Stomach (tissue), 4 donors: ENCODE measurements around the gene KLHDC2.

Experiments
- CTCF ChIP-seq, 7 experiments: fragments of 450-650 bp in 4 of 7; fragments of 200-600 bp in 3 of 7; sonication (generic) in 3 of 7; IDR thresholded peaks; one replicate each; pipeline ENCODE4 v1.5.1; 2016 to 2019; ENCODE audit warnings: antibody characterized with exemption in 7 of 7, control low read depth in 2 of 7, mild to moderate bottlenecking in 1 of 7
- POLR2A ChIP-seq, 4 donors: fragments of 450-650 bp; IDR thresholded peaks; one replicate each; pipeline ENCODE4 v1.6.1; 2016; ENCODE audit warnings: antibody characterized with exemption in 4 of 4, control low read depth in 2 of 4, mild to moderate bottlenecking in 1 of 4, moderate library complexity in 1 of 4

DNA sequence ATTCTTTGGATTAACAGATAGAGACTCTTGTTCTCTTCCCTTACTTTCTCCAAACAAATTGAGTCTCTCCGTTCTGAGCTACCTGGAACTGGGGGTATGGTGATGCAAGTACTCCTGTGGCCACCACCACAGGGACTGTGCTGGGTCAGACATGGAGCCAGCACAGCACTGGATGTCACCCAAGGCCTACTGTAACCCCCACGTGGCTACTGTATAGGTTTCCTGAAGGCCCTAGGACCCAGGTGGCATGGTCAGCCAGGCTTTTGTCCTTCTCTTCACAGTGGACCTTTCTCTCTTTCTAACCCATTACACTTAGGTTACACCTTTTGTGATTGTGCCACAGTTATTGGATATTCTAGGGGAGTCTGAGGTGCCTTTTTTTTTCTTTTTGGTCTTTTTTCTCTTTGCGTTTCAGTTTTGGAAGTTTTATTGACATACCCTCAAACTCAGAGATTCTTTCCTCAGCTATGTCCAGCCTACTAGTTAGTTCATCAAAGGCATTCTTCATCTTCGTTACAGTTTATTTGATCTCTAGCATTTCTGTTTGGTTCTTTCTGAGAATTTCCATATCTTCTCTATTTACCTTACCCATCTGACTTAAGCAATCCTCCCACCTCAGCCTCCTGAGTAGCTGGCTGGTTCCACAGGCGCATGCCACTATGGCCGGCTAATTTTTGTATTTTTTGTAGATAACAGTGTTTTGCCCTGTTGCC, 6.0 kb upstream of the KLHDC2 start:
- no peak for TF ChIP-seq CTCF (IDR thresholded peaks at IDR 0.05)
- TF ChIP-seq POLR2A (IDR thresholded peaks at IDR 0.05) = no peak
